WERI-Rb-1 (cell line): ENCODE results near the gene PLAGL1.

Experiments used
- DNase-seq: peaks from one replicate; pipeline ENCODE4 v3.0.0-alpha.2; 2020
- H3K27ac ChIP-seq: fragments of 250-450 bp; sonication (Bioruptor Pico); 2 replicates; pipeline ENCODE4 v1.5.1; 2020; ENCODE audit warnings: mild to moderate bottlenecking, moderate library complexity
- H3K27me3 ChIP-seq: fragments of 250-450 bp; sonication (Bioruptor Pico); 2 replicates; pipeline ENCODE4 v1.5.1; 2021; ENCODE audit warnings: mild to moderate bottlenecking, low read depth, moderate library complexity; ENCODE audit not compliant: insufficient read depth, severe bottlenecking
- H3K36me3 ChIP-seq: fragments of 250-450 bp; sonication (Bioruptor Pico); 2 replicates; pipeline ENCODE4 v1.5.1; 2020; ENCODE audit warnings: mild to moderate bottlenecking, moderate library complexity
- H3K4me3 ChIP-seq: 2 replicates; pipeline ENCODE4 v1.5.1; 2011; ENCODE audit warnings: low read depth, mild to moderate bottlenecking, control low read depth, low read length
- H3K9me3 ChIP-seq: fragments of 250-450 bp; sonication (Bioruptor Pico); 2 replicates; pipeline ENCODE4 v1.5.1; 2021; ENCODE audit warnings: mild to moderate bottlenecking, moderate library complexity; ENCODE audit not compliant: severe bottlenecking
- TF ChIP-seq, protein P1 (sequence below): IDR thresholded peaks from 2 replicates; pipeline ENCODE4 v1.5.1; 2011; ENCODE audit warnings: low read depth, mild to moderate bottlenecking, control low read depth, inconsistent platforms, low read length

The PLAGL1 gene

DNA sequence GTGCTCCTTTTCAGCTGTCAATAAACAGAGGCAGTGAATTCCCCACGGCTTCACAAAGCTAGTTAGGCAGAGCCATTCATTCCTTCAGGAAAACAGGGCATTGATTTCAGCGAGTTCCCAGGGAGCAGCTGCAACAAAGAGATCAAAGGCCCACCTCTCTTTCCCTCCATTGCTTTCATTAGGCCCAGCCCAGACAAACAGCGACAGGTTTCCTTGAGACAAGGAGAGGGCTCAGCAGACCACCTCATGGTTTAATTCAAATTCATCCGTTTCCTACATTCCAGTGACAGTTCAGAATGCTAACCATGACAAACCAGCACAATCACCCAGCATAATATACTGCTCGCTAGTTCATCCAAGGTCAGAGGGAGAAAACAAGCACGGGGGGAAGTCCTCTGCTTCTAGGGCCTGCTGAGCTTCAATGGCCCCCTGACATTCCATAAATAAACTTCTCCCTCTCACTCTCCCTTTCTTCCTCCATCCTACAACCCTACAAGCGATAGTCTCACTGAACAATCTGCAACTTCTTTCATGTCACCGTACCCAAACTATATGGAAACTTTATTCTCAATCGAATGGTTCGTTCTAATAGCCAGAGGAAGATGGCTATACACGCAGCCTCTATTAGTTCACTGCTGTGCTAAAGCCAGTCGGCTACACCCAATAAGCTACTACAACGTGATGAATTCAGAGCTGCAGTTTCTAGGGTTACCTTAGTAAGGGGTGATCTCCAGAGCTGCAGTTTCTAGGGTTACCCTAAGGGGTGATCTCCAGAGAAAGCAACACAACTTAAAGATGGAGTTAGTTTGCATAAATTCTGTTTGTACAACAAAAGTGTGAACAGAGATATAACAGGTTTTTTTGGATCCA, 34.7 kb downstream of the PLAGL1 start:
- no peaks in the 10 kb centered on the region for H3K27me3 ChIP-seq
- no peak for DNase-seq
- H3K27ac ChIP-seq: no peak overlapping the region
- no peaks in the 10 kb centered on the region for H3K36me3 ChIP-seq
- no peaks in the 10 kb centered on the region for H3K9me3 ChIP-seq
- TF ChIP-seq, protein P1, sequence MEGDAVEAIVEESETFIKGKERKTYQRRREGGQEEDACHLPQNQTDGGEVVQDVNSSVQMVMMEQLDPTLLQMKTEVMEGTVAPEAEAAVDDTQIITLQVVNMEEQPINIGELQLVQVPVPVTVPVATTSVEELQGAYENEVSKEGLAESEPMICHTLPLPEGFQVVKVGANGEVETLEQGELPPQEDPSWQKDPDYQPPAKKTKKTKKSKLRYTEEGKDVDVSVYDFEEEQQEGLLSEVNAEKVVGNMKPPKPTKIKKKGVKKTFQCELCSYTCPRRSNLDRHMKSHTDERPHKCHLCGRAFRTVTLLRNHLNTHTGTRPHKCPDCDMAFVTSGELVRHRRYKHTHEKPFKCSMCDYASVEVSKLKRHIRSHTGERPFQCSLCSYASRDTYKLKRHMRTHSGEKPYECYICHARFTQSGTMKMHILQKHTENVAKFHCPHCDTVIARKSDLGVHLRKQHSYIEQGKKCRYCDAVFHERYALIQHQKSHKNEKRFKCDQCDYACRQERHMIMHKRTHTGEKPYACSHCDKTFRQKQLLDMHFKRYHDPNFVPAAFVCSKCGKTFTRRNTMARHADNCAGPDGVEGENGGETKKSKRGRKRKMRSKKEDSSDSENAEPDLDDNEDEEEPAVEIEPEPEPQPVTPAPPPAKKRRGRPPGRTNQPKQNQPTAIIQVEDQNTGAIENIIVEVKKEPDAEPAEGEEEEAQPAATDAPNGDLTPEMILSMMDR: no peak
- H3K4me3 ChIP-seq: no peak overlapping the region

DNA sequence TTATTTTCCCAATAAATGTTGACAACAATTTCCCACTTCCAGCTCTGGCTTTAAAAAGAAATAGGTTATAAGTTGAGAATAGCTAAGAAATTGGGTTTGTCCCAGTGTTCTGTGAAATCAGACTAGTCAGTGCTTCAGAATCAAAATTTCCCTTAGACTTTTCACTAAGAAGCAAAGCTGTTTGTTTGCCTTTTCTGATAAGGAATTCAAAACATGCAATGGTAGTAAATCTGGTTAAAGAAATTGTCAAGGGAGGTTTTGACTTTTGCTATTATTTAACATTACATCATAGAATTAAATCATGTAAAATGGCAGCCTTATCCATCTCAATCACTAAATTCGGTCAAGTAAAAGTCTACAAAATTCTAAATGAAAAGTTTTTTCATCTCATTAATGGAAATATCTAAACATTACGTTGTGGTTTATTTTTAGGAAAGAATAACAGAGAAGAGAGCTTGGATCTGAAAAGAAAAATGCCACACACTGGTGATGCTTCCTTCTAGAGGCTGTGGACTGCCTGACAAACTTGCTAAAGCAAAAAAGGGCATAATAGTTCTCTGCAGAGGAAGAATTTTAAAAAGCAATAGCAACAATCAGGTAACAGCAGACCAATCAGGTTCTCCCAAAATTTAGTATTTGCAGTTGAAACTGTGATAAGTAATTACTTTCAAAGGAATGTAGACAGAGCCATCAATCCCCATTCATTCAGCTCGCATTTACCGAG, 36.4 kb downstream of the PLAGL1 start:
- H3K36me3 ChIP-seq: no peaks in the 10 kb centered on the region
- no peak for DNase-seq
- TF ChIP-seq, protein P1: no peak
- H3K27me3 ChIP-seq: no peaks in the 10 kb centered on the region
- H3K4me3 ChIP-seq: no peak overlapping the region
- no peak overlapping the region for H3K27ac ChIP-seq
- H3K9me3 ChIP-seq: no peaks in the 10 kb centered on the region

DNA sequence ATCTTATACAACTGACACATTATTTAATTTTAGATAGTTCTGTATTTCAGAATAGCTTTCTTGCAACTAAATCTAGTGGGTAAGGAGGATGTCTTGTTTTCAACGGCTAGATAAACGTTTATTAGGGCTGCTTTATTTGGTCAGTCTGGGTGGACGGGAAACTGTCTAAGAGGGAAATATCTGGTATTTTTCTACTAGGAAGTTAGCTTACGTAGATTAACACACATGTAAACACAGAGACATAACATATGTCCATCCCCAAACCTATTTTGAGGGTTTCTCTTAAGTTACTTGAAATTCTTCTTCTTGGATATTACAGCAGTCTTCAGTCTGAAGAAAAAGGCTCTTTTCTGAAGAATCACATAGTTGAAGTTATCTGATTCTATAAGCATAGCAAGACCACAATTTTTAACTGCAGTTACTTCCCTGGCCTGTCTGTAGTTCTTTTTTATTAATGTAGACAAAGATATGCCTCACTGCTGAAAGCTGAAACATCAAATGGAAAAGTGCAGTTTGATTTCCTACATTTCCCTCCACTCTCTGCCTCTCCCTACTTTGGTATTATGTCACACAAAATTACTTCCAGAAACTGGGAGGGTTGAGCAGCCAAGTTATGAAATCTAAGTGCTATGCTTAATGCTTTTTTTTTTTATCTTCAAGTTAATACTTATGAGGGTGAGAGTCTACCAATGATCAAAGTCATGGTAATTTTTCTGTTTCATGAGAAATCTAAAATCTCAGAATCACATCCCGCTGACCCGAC, 37.4 kb downstream of the PLAGL1 start:
- Histone ChIP-seq H3K4me3 (no peak overlapping the region), H3K27me3 (no peaks in the 10 kb centered on the region), H3K9me3 (no peaks in the 10 kb centered on the region), H3K36me3 (no peaks in the 10 kb centered on the region), H3K27ac (no peak overlapping the region)
- no peak for DNase-seq
- TF ChIP-seq, protein P1: no peak

DNA sequence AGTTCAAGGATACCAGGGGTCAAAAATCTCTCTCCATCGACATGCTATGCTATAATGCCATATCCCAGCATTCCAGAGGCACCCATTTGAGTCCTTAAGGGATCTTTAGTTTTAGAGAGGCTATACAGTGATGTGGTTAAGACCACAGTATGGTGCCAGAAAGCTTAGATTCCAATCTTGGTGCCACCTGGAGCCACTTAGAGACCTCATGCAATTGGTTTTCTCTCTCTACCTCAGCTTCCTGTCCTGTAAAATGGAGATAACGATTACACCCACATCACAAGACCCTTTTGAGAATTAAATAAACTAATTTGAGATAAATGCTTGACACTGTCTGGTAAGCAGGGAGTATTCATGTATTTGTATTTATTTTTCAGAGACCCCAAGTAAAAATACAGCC, 39.0 kb downstream of the PLAGL1 start:
- Histone ChIP-seq H3K4me3 (no peak overlapping the region), H3K9me3 (no peaks in the 10 kb centered on the region), H3K27me3 (no peaks in the 10 kb centered on the region), H3K27ac (no peak overlapping the region), H3K36me3 (no peaks in the 10 kb centered on the region)
- TF ChIP-seq, protein P1: no peak
- DNase-seq: no peak

DNA sequence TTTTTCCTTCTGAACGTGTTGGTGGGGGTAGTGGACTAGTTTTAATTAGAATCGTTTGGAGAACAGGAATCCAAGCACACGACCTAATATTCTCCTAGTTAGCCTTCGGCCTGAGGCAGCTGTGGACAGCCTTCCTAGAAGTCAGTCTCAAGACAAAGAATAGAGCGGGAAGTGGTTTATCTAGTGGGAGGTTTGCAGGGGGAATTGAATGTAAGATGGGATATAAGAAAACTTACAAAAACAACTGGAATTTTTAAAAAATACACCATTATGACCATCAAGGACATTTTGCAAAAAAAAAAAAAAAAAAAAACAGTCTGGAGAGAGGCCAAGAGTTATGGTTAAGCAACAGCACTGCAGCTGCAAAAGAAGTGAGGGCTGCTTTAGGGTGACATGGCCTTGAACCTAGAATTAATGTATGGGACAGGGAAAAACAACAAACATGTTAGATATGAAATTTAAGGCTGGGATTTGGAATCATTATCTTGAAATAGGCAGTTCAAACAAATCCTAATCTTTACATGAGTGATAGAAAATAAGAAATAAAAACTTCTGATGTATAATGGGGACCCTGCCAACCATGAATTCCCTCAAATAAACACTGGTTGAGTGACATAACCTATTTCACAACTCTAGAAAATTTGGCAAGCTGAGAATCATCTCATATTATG, 40.2 kb downstream of the PLAGL1 start:
- Histone ChIP-seq H3K9me3 (no peaks in the 10 kb centered on the region), H3K4me3 (no peak overlapping the region), H3K36me3 (no peaks in the 10 kb centered on the region), H3K27ac (no peak overlapping the region), H3K27me3 (no peaks in the 10 kb centered on the region)
- no peak for DNase-seq
- TF ChIP-seq, protein P1: no peak
